Stimulated activated CD4-positive, alpha-beta T cell treated with anti-CD3 and anti-CD28 coated beads, Interleukin-15, amount 100 ng/mL, for 1 hour (primary cell): ENCODE measurements around the gene EIPR1.

Source experiments
- DNase-seq, 2 donors: peaks; one replicate each; pipeline ENCODE4 v3.0.0-alpha.2; 2020; ENCODE audit warnings: low read depth in 1 of 2, low spot score in 1 of 2

EIPR1 gene

DNA sequence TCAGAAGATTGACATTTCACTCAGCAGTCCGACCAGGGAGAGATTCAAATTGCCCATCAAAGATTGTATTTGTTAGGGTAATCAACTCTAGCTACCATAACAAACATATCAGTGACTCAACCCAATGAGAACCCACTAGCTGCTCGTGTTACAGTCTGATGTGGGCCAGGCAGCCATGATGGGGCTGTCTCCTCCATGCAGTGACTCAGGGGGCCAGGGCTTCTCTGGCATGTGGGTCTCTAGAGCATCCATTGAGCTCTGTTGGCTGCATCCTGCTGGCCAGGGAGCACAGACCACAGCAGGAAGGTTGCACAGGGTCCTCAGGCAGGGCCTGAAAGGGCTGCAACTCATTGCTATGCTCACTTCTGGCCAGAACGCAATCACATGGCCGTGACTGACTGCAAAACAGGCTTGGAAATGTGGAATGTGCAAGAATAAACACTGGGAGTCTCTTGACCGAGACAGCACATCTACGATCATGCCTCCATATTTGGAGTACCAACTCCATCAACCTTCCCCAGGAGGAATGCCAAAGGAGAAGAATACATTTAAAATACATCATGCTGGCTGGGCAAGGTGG lies 216.8 kb downstream of the EIPR1 start:
- no peak for DNase-seq

DNA sequence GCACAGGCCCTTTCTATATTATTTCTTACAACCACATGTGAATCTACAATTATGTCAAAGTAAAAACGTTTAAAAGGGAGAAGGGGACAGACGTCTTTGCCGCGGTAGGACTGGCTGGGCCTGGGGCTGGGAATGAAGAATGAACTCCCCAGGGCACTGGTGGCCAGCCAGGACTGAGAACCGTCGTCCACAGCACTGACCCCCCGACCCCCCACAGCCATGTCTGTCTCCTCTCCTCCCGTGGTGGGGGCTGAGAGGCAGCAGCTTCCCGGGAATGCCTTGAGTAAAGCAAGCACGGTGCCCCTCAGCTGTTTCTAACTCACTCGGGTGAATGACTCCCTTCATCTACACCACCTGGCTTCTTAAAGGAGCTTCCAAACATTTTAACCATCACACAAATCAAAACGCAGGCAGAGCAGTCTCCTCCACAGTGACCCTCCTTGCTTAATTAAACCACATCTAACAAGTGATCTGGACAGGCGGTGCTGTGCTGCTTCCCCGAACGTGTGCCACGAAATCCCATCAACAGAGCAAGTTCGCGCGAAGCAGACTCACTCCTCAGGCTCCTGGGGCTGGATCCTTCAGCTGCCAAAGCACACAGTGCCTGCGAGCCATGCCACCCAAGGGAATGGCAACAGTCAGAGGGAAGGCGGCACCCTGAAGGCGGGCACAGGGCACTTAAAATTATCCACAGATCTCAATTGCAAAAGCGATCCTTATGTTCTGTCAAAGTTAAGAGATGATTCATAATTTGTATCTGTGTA lies 217.7 kb downstream of the EIPR1 start:
- DNase-seq, result no peak

DNA sequence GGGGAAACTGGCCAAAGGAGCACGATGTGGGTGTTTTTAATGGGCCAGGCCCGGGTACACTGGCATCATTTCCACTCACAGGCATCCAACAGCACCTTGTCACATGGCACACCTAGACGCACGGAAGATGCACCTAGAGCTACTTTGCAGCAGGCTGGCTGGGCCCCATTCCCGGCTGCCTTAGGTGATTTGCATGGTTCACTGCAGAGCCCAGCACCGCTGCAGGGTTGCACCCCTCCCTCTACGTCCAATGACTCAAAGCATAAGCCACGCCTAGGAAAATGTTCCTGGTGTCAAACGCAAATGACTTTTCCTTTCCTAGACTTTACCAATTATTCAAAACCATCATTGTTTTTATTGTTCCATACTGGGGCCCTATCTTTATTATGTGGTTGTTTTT lies 222.9 kb downstream of the EIPR1 start:
- no peak for DNase-seq

DNA sequence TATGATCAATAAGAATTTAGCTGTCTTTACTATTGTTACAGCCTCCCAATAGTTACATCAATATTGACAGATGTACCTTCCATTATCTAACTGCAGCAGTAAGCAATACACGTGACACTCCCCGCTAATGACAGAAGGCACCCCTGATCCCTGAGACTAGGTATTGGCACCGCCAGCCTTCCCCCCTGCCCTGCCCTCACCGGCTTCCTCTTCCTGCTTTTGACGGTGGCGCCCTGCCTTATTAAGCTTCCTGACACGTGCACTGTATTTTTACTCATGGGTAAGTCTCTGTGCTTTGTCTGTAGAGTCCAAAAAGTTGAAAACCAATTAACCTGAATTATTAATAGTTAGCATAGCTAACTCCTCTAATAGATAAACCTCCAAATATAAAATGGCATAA lies 223.5 kb downstream of the EIPR1 start:
- DNase-seq, result no peak

DNA sequence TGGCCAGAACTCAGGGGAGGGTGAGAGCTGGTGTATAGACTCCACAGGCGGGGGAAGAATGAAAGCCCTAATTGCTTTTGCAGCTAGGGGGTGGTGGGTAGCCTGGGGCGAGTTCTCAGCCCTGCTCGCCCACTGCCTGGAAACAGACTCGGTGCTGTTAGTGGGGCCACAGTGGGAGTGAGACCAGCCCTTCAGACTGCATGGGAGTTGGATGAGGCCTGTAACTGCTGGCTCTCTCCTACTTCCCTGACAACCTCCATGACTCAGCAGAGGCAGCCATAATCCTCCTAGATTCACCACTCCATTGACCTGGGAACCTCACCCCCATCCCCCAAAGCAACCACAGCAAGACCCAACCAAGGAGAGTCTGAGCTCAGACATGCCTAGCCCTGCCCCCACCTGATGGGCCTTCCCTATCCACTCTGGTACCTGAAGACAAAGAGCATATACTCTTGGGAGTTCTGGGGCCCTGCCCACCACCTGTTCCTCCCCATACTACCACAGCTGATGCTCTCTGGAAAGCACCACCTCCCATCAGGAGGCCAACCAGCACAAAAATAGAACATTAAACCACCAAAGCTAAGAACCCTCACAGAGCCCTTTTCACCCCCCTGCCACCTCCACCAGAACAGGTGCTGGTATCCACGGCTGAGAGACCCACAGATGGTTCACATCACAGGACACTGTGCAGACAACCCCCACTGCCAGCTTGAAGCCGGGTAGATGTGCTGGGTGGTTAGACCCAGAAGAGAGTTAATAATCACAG lies 226.3 kb downstream of the EIPR1 start:
- DNase-seq, result no peak

DNA sequence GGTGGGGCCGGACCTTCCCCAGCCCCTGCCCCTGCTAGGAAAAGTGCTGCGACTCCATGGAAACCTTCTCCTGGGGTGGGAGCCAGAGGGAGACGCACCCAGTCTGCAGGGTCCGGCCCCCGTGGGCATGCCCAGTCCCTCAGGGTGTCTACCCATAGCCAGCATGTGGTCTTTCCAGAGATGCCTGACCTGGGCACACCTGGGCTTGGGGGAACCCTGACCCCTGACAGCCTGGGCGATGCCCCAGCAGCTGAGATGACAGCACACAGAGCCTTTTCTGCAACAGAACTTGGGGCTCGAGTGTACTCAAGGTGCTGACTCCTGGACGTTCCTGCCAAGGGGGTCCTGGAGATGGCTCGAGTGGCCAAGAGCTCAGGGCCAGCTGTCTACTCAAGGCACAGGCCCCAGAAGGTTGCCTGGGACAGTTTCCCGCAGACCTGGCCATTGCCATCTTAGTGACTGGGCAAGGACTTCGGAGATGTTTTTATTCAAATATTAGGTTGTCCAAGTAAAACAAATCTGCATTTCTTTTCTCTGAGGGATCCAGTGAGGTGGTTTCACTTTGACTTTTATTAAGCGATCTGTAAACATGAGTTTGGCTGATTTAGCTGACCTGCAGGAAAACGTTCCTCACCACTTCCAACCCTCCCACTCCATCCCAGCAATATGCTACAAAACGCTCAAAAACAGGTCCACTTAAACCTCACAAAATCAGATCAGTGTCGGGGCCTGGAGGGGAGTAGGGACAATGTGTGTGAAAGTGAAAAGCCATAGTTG lies 228.0 kb downstream of the EIPR1 start:
- no peak for DNase-seq

DNA sequence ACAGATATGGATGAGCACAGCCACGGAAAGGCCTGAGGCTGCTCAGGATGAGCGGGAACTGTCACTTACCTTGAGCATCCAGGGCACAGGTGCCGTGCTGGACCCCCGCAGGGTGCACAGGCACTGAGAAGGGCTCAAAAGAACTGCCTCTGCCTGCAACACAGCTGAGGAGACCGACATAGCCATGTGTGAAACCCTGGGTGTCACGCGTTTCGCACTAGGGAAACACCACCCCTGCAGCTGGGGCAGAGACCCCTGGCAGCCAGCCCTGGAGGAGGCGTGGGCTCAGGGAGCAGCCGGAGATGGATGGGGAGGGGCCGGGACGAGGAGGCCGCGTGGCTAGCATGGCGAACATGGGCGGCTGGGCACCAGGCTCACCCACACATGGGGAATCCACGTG lies 228.9 kb downstream of the EIPR1 start:
- no peak for DNase-seq

DNA sequence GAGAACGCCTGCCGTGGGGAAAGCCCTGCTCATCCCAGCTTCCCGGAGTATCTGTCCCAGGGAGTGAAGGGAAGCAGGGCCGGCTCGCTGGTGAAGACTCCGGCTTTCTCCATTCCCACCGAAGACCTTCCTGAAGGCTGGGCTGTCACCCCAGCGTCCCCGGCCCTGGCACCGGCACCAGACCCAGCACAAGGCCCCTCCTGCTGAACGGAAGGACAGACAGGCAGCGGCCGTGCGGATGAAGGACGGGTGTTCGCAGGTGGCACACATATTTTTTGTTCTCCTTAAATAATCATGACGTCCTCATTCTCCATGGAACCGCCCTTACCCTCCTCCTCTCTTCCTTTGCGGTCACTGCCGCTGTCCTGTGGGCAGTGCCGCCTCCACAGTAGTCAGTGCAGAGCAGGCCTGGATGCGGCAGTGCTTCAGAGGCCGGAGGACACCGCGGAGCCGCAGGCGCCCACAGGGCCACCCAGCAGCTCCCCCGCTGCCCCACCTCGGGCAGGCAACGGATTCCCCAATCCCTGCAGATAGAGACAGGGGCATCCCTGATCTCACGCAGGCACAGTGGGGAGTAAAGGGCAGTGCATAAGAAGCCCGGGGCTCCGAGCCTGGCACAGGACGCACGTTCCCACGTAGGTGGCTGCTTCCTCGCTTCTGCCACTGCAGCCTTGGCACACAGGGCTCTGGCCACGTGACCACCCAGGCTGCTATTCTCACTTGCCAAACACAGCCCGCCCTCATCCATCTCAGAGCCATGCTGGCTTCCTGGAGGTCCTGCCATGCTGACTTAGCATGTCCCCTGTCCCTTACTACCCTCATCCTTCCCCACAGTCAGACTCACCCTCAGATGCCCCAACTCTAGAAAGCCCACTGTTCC lies 229.7 kb downstream of the EIPR1 start:
- DNase-seq, result no peak

DNA sequence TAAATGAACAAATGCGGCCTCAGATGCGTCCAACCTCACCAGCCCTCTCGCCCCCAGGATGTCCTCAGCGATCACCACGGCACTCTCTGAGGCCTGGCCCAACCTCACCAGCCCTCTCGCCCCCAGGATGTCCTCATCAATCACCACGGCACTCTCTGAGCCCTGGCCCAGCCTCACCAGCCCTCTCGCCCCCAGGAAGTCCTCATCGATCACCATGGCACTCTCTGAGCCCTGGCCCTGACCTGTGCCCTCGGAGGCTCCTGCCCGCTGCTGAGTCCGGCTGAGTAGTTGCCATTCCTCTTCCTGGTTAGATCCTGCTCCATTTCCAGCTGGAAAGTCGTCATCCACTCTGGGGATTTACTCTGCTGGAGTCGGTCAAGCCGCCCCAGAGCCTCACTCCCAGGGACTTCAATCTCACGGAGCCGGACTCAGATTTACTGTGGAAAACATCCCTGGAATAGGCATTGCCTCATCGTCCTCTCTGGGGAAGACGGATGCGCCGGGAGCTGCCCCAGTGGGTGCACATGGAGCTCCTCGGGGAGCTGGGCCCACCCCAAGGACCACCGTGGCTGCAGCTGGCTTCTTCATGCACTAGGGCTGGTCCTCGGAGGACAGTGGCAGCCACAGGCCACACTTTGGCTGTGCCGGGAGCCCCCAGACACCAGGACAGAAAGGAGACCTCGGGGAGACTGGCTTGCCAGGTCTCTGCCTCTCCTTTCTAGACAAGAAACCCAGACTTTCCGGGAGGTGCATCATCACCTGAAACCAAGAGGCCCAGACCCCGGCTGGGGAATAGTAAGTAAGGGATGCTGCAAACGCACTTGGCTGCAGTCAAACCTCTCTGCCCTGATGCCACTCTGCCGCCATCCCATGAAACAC lies 230.6 kb downstream of the EIPR1 start:
- no peak for DNase-seq

DNA sequence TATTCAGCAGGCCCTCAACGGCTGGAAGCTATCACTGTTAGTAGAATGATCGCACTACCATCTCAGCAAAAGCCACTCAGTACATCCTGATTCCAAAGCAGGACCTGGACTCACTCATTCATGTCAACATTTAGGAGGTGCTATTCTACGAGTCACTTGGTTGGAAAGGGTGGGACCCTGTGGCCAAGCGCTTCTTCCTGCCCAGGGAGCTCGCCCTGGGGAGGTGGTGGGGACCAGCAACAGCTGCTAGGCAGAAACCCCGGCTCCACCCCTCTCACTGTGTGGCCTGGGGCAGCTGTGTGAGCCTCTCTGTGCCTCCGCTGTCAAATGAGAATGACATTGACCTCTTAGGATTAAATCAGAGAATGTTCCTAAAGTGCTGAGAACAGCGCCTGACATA lies 231.4 kb downstream of the EIPR1 start:
- DNase-seq, result no peak

DNA sequence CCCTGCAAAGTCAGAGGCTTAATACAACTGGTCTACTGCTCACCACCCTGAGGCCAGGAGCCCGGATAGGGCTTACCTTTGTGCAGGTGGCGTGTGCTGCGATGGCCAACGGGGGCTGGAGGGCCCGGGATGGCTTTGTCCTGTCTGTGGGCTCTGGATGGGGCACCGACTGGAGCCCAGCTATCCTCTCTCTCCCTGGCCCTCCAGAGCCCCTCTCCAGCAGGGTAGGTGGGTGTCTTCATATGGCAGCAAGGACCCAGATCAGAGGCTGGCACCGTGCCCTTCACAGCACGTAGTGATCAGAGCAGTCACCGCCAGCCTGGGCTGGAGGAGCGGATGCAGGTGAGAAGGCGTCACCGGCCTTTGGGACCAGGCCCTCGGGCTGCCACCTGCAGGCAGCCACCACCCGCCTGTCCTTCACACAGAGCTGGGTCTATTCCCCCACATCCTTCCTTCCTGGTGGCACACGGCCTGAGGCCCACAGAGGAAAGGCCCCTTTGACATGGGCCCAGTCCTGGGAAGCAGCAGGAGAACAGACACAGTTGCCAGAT lies 232.1 kb downstream of the EIPR1 start:
- no peak for DNase-seq

DNA sequence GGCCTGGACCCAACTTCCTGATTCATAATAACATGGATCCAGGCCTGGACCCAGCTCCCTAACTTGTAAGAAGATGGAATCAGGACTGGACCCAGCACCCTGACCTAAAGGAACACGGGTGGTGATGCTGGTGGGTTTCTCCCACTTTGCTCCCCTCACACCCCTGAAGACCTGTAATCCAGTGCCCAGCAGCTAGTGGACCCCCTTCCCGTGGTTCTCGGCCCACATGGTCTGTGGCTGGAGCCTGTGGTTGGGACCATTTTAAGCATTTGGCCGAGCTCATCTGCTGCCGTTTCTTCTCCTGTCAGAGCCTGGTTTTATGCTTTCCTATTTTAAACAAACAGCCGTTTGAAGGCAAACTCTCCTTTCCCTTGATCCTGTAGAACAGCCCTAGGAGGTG lies 232.8 kb downstream of the EIPR1 start:
- DNase-seq, result no peak

DNA sequence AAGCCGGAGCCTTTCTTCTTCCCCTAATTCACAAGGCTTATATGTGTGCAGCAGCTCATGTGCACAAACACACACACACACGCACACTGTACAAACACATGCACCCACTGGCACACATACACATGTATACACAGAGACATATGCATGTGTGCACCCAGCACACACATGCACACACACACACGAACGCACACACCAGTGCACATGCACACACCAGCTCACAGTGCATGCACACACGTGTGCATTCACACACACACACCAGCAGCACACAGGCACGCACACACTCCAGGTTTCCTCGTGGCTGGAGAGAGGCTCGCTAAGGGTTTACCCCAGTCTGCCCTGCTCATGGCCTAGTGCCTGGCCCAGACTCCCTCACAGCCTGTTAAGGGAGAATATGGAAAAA lies 234.0 kb downstream of the EIPR1 start:
- no peak for DNase-seq

DNA sequence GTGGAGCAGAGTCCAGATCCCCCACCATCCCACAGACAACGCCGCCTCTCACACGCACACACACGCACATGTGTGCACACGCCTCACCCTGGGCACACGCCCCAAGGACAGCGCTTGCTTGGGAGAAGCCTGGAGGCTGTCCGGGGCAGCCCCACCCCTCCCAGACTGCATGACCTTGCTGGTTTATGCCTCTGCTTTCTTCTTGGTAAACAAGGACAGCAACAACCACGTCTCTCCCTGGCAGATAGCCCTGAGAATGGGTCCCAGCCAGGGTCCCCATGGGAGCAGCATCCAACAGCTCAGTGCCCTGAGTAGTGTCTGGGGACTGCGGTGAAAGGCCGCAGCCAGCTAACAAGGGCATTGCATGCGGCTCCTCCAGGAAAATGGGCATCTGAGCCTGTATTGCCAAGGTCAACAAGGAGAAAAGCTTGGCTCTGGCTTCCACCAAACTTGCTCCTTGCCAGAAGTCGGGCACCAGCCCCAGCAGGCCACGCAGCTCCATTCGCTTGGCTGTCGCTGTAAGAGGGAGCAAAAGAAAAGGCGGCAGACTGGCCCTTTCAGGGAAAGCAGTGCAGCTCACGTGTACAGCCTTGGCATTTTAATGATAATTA lies 234.6 kb downstream of the EIPR1 start:
- DNase-seq, result no peak

DNA sequence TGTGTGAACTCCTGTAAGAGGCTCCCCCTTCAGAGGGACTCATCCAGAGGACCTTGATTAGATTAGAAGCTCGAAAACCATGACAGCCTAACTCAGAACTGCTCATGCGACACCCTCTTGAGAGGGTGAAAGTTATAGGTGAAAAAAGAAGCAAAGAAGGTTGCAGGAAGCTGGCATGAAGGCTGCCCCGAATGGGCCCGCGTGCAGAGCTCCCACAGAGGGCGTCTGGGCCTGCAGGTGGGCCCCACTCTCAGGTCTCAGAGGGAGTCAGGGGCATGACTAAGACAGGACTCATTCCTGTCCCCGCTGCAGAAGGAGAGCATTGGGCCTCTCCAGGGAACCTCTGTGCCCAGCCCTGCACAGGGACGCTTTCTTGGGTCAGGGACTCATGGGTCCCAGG lies 235.4 kb downstream of the EIPR1 start:
- no peak for DNase-seq

DNA sequence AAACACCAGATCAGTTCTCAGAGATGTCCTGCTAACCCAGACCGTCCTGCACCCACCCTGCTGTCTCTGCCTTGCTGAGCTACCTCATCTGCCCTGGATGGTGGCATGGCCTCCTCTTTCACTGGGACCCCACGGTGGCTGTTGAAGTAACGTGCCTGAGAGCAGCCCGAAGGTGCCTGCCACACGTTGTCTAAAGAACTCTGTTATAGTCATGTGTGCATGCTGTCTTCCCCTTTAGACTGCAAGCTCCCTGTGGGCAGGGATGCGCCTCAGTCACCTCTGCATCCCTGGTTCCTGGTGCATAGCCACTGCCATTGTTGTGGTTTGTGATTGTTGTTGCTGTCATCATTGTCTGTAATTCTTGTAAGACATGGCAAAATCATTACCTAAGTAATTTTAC lies 235.9 kb downstream of the EIPR1 start:
- DNase-seq, result no peak

DNA sequence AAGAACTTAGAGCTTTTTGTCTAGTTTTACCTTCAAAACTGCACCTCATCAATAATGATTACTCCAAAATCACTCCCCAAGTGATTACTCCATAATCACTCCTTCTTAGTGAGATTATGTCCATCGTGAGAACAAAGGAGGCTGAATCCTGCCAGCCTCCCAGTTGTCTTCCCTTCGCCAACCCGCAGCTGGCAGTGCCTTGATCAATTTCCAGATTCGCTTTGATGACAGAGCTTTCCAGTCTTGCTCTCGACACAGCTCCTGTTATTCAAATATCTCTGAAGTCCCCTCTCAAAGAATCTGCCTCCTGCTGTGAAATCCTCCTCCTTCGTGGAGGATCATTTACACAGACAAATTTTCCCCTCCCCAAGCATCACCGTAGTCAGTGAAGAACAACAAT lies 237.7 kb downstream of the EIPR1 start:
- no peak for DNase-seq
